Endometrial microvascular endothelial cells (primary cell): ENCODE results near the gene ASPRV1. TPM values are rescaled to one million over a fixed set of nuclear protein-coding genes. Genes with fewer than 3 reads are reported as not detected.
"Not testable (repeated sequence)": the region's sequence is repeated elsewhere in the genome, so short reads cannot be mapped to it uniquely, and the experiment has no call there.

Source experiments
- in situ Hi-C: cut with HindIII; loops from 2 replicates; pipeline ENCODE4 v1.10.0; 2017; ENCODE audit warnings: low sequenced_read_pairs, low pct_unique_long_range_greater_than_20kb; ENCODE audit errors: inconsistent ontology term
- total RNA-seq: library from RNA; depleted of rRNA; stranded (reverse); fragments of >200 nt; gene quantifications from one replicate; pipeline ENCODE4 v1.2.3, GENCODE V29; 2015; ENCODE audit errors: inconsistent ontology term

Gene ASPRV1
- total RNA-seq, 1 donor from 2014 or later: not detected

DNA sequence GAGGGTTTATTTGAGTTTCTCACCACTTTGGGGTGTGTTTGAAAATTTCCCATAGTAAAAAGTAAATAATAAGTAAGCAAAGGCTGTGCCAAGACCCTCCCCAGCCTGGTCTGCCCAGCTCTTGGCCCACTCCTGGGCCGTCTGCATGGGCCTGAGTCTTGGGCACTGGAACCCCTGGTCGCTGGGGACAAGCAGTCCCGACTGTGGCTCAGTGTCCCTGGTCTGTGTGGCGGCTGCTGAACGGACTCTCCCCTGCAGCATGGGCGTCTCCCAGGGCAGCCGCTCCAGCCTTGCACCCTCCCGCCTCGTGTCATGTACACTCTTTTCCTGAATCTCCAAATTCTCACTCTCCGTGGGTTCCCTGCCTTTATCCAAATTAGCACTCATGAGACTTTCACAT is 7.2 kb upstream of the ASPRV1 start:
- in situ Hi-C loops: no loop called here

DNA sequence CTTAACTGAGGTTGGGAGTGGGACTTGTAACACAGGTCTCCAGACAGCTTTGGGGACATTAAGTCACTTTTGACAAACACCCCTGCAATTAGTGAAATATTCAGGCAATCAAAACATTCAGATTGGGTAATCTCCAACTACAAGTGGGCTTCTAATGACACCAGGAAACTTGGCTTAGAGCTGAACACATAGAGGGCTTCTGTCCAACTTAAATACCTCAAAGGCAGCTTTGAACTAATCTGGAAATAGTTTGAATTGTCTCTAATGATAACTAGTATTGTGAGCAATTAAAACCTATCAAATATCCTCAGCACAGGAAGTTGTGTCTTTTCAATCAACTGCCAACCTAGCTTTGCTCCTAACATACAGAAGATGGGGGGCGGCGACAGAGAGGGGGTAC is 5.1 kb upstream of the ASPRV1 start:
- in situ Hi-C loops: no loop called here

DNA sequence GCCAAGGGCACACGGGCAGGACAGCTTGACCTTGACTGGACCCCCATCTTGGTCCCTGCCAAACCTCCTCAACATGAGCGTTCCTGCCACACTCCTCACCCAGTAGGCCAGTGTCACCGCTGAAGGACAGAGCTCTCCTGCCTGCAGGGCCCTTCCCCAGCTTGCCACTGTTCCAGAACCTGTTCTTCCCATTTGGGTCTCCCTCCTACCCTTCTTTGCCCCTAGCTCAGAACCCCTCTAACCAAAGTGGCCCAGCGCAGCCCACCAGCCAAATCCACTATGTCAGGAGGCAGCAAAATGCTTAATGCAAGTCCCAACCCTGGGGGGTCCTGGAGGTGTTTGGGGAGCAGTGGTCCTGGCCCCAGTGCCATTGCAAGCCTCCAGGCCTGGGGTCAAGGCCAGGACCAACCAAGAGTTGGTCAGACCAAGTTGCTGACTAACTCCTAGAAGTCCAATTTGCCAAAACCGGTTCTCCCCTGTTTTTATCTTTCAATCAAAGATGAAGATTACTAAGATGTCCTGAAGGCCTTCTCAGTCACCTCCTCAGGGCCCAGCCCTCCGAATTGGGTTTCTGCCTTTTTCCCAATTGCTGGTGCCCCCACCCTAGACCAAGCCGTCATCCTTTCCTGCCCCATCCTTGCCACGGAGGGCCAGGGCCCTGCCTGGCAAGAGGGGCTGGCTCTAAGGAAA is 4.5 kb upstream of the ASPRV1 start:
- in situ Hi-C loops: no loop called here

DNA sequence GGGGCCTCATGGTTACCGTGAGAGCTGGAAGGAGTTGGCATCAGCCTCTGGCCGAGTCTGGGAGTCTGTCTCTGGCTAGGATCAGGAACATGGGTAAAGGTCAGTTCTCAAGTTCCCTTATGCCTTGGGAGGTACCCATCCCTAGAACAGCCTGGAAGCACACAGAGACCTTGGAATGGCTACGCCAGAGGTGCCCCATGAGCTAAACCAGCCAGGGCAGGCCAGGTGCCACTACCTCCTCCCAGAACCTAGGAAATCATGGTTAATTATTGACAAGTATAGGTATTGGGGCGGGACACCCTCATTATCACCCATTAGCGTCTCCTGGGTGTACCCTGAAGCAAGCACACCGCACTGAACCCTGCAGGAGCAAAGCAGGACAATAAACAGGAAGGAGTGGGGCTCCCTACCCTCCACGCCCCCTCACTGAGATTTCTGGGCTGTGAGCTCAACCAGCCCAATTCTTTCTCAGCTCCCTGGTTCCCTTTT is 3.0 kb upstream of the ASPRV1 start:
- in situ Hi-C loops: no loop called here

DNA sequence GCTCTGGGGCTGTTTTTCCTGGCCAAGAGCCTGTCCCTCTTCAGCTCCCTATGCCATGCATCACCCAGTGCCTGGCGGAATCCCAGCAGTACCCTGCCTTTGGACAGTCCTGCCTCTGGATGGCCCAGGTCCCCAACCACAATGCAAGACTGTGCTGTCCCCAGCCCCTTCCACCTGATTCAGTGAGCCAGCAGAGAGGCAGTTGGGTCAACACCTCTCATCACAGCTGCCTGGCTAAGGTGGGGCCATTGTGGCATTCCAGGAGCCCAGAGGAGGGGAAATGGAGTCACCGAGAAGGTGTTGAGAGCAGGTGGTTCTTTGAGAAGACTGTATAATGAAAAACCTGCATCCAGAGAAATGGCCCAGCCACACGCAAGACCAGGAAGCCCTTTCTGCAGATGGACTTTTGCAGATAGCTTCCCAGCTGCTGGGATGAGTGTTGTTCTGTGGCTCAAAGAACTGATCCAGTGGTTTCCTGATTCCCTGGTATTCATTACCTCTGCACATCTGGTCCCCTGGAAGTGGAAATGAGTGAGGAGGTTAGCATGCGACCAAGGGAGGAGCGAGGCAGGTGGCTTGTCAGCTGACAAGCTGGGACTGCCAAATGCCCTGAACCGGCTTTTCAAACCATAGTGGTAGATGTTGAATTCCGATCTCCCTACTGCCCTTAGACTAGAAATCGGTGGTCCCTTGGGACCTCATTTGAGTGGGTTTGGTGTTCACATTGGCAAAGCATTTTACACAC is 1.7 kb upstream of the ASPRV1 start:
- in situ Hi-C loops: no loop called here

DNA sequence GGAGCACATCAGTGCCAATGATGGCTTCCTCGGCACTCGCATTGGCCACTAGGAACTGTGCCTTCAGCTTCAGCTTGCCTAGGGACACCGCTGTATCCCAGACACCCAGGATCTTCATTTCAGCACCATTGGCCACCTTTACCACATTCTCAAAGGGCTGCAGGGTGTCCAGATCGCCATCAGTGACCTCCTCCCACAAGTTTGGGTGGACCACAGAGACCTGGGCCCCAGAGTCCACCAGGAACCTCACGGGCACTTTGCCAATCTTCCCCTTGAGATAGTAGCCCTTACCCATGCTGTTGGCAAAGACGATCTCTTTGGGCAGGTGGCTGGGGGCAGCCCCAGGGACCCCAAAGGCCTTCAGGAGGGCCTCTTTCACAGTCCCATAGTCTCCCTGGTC is 610 bp downstream of the ASPRV1 start:
- in situ Hi-C loops: no loop called here

DNA sequence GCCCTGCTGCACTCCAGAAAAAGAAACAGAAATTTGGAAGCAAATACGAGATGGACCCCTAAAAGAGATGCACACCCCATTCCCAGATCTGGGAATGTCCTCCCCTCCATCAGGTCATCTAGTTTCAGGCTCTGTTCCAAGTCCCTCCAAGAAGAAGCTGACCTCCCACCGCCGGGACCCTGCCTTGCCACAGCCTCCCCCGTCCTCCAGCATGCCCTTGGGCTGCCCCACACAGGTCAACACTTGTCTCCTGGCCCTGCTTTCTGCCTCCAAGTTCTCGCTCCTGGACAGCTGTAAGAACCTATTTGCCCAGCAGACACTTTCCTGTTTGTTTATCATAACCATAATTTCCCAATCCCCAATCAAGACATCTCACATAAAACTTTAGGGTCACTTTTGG is 2.0 kb downstream of the ASPRV1 start:
- in situ Hi-C loops: no loop called here

DNA sequence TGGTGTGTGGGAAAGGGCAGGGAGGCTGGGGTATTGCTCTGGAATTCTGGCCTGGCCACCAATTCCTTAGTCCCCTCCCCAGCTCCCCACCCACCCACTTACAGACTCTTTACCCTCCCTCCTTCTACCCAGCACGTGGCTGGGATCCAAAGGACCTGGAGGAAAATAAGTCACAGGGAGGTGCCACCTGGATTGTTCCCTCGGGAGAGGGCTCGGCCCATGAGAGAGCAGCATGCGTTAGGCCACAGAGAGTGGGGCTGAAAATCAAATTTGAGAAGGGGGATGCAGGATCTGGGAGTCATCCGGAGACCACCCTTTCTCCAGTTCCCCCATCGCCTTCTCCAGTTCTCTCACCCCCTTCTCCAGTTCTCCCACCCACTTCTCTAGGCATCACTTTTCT is 3.0 kb downstream of the ASPRV1 start:
- in situ Hi-C loops: no loop called here

DNA sequence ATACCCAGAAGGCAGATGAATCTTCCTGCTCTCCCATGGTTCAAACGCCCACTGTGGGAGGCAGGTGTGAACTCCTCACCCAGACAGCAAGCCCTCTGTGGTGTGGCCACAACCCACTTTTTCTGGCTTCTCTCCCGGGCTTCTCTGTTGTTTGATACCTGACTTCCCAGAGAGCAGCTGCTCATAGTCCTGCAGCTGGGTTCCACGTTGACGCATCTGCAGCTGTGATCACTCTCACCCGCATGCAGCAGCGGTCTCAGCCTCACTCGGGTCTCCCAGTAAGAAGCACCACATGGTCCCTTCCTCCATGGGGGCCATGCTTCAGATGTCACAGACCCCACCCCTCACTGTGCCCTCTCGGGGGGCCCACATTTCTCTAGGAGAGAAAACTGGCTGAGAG is 3.5 kb downstream of the ASPRV1 start:
- in situ Hi-C loops: no loop called here

DNA sequence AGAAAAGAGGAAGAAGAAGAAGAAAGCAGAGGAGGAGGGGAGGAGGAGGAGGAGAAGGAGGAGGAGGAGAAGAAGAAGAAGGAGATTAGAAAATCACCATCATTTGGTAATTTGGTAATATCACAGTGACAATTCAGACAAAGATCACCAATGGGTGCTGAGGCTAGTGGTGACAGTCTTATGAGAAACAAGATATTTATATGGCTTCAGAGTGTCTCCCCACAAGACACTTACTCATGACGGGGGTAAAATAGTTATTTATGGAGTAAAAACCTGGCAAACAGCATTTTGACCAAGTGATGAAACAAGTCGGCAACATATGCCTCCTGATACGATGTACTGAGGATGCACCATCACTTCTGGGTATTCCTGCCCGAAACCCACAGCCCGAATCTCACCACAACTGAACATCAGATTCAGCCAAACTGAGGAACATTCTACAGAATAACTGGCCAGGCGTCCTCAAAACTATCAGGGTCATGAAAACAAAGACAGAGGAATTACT is 4.9 kb downstream of the ASPRV1 start:
- in situ Hi-C loops: no loop called here

DNA sequence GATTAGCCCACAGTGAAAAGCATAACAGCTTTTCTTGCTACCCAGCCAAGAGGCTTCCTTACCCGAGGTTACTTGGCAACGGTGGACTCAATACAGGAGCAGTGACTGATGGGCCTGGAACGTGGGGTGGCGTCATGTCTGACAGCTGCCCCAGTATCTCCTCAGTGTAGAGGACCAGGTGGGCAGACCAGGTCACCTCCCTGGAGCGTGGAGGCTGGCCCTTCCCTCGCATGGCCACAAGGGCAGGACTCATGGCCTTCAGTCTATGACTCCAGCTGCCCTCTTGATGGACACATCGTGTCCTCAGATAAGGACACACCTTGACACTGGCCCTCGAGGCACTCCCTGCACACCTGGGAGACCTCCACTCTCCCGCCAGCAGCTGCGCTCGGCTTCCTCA is 6.4 kb downstream of the ASPRV1 start:
- in situ Hi-C loops: no loop called here

DNA sequence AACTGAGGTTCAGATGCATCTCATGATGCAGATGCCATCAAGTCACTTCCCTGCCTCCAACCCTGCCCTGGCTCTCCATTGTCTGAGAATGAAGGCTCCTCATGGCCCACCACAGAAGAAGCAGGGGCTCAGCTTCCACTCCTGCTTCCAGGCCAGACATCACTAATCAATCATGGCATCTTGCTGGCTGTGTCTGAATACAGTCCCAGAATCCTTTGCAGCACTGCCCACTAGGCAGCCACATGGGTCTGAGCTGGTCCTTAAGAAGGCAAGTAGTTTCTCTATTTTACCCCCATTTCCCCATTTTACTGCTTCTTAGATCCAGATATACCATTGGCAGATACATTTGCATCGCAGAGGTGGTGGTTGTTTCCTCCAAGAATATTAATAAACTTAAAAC is 7.3 kb downstream of the ASPRV1 start:
- in situ Hi-C loops: no loop called here

DNA sequence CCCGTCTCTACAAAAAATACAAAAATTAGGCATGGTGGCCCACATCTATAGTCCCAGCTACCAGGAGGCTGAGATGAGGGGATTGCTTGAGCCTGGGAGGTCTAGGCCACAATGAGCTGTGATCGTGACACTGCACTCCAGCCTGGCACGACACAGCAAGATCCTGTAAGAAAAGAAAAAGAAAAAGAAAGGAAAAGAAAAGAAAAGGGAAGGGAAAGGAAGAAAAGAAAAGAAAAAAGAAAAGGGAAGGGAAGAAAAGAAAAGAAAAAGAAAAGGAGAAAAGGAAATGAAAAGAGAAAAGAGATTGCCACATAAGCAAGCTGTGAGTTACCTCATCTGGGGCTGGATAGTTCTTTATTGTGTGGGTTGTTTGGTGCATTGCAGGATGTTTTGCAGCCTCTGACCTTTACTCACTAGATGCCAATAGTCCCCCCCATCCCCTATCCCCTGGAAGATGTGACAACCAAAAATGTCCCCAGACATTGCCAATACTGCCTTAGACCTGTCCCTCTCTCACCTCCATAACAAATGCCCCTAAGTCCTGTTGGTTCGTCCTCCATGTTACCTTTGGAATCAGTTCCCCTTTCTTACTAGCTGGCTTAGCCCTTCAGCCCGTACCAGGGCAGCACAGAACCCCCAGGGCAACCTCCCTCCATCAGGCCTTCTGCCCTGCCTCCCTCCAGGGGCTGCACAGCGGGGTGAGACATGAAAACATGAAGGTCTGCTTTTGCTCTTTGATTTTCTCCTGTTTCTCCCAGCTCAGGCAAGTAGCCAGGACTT is 8.9 kb downstream of the ASPRV1 start:
- in situ Hi-C loops: no loop called here

DNA sequence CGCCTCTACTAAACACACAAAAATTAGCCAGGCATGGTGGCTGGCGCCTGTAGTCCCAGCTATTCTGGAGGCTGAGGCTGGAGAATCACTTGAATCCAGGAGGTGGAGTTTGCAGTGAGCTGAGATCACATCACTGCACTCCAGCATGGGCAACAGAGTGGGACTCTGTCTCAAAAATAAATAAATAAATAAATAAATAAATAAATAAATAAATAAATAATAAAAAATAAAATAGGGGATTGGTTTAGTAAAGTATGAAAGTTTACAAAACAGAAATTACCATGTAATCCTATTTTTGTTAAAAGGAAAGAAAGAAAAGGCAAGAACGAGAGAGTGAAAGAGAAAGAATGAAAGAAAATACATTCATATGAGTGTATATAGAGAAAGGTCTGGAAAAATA is 10.8 kb downstream of the ASPRV1 start:
- in situ Hi-C loops: not testable (repeated sequence)

DNA sequence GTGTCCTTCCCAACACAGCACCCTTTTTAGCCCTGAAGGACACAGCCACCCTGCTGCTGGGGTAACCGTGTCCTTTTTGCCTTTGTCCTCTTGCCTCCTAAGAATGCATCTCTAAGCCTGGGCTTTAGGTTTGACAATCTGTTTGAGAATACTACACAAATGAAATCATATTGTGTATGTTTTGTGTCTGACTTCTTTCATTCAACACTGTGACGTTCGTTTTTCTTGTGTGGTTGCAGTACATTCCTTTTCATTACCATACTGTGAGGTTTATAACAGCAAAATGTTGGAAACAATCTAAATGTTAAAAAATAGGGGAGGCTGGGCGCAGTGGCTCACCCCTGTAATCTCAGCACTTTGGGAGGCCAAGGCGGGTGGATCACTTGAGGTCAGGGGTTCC is 11.2 kb downstream of the ASPRV1 start:
- in situ Hi-C loops: no loop called here

DNA sequence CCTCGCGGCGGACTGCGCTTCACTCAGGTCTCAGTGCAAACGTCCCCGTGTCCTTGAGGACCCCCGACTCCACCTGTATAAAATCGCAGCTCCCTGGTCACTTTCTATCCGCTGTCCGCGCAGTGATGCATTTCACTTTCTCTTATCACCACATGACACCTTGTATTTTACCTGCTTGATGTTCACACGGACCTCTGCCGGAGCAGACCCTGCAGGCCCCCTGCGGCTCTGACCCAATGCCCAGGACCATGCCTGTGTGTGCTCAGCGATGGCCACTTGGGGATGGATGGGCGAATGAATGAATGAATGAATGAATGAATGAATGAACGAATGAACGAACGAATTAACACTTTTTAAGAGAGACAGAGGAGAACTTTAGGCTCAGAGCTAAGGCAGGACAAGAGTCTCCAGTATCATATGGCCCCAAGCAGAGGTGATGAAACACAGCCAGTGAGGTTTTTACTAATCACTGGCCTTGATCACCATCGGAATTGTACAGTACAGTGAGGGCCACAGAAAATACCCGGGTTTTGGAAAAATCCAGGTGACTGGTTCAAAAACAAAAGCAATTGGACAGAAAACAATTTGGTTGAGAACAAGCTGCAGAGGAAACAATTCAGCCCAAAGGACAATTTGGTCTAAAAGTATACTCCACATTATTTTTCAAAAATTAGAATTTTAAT is 12.3 kb downstream of the ASPRV1 start:
- in situ Hi-C loops: loop anchor here (25.0 kb wide), 1 partner anchor 138 kb away; the partner anchor contains the start of gene PCBP1

DNA sequence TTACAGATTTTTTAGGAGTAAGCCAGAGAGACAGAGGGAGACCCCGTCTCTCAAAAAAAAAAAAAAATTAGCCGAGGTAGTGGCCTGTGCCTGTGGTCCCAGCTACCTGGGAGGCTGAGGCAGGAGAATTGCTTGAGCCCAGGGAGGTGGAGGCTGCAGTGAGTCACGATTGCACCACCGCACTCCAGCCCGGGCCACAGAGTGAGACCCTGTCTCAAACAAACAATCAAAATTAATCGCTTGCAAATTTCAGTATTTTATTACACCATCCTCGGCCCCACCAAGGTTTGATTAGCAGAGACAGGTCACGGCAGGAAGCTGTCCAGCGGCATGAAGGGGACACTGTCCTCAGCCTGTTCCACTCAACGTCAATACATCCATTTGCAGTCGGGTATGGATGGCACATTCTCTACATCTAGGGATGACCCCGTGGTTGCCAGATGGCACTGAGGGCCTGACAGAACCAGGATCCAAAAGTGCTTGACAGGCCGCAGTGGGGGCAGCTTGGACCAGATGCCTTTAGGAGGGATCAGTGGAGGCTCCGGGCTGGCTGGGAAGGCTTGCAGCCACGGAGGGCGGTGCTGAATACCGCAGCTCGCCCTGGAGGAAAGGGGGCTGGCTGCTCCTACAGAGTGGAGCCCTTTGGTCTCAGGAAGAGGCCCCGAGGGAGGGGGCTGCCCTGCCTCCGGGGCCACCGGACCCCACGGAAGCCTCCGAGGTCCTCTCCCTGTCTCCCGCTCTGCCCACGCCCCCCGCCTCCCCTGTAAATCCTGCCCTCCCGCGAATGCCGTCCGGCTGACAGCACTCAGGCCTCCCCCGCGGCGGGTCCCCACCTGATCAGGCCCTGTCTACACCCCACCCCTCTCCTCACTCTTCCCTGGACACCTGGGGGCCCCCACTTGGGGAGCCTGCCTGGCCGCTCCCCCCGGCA is 13.1 kb downstream of the ASPRV1 start:
- in situ Hi-C loops: loop anchor here (25.0 kb wide), 1 partner anchor 139 kb away; the partner anchor contains the start of gene PCBP1
